ENCODE results near the gene SLC5A10. TPM values are rescaled to one million over a fixed set of nuclear protein-coding genes. Genes with fewer than 3 reads are reported as not detected.

The SLC5A10 gene
- total RNA-seq, 1 experiment from 2014 or later: not detected

GRCh38 chr17:19000531-19001325 lies 48.8 kb downstream of the SLC5A10 start:
- Histone ChIP-seq H3K27me3 (replicated peaks; ENCODE audit: insufficient read depth, low read depth, low read length, poor library complexity) (no peaks in the 10 kb centered on the region), H3K4me3 (ENCODE audit: low read depth, low read length, poor library complexity, severe bottlenecking) (no peak overlapping the region)
- intact Hi-C loops (cut with micrococcal nuclease; ENCODE audit: unreplicated experiment): no loop called here

GRCh38 chr17:19001907-19002590 lies 50.1 kb downstream of the SLC5A10 start:
- DNase-seq (ENCODE audit: low spot score): no peak
- no TSS peak for BruUV-seq (replicated peaks)
- no peaks in the 10 kb centered on the region for H3K27me3 ChIP-seq (replicated peaks; ENCODE audit: insufficient read depth, low read depth, low read length, poor library complexity)
- ChIA-PET POLR2A (ENCODE audit: low non-redundant PET) (no interaction called here), CTCF (interaction anchor here (0.6 kb wide), 1 partner anchor 1320 kb away, joined by 10 read pairs; no protein-coding TSS in a partner anchor)
- TF ChIP-seq EZH2 (IDR thresholded peaks at IDR 0.05; ENCODE audit: borderline replicate concordance, low read depth, low read length, poor library complexity, severe bottlenecking): no peak
- TF ChIP-seq, protein P1, sequence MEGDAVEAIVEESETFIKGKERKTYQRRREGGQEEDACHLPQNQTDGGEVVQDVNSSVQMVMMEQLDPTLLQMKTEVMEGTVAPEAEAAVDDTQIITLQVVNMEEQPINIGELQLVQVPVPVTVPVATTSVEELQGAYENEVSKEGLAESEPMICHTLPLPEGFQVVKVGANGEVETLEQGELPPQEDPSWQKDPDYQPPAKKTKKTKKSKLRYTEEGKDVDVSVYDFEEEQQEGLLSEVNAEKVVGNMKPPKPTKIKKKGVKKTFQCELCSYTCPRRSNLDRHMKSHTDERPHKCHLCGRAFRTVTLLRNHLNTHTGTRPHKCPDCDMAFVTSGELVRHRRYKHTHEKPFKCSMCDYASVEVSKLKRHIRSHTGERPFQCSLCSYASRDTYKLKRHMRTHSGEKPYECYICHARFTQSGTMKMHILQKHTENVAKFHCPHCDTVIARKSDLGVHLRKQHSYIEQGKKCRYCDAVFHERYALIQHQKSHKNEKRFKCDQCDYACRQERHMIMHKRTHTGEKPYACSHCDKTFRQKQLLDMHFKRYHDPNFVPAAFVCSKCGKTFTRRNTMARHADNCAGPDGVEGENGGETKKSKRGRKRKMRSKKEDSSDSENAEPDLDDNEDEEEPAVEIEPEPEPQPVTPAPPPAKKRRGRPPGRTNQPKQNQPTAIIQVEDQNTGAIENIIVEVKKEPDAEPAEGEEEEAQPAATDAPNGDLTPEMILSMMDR (conservative IDR thresholded peaks at IDR 0.05; ENCODE audit: low read depth, low read length): no peak
- H3K27ac ChIP-seq (ENCODE audit: low read depth, low read length, poor library complexity, severe bottlenecking): no peak overlapping the region
- H3K4me3 ChIP-seq (ENCODE audit: low read depth, low read length, poor library complexity, severe bottlenecking): no peak overlapping the region
- H3K36me3 ChIP-seq (ENCODE audit: insufficient read depth, low read length, poor library complexity, severe bottlenecking): no peaks in the 10 kb centered on the region
- H3K4me1 ChIP-seq (ENCODE audit: insufficient read depth, low read length, poor library complexity, severe bottlenecking): no peaks in the 10 kb centered on the region
- no peaks in the 10 kb centered on the region for H3K9me3 ChIP-seq (ENCODE audit: low read depth, low read length, poor library complexity, severe bottlenecking)
- intact Hi-C loops (cut with micrococcal nuclease; ENCODE audit: unreplicated experiment): no loop called here

More at GRCh38 chr17:19000531-19001325, 48.8 kb downstream of the SLC5A10 start:
- Histone ChIP-seq H3K4me1 (ENCODE audit: insufficient read depth, low read length, poor library complexity, severe bottlenecking) (no peaks in the 10 kb centered on the region), H3K36me3 (ENCODE audit: insufficient read depth, low read length, poor library complexity, severe bottlenecking) (no peaks in the 10 kb centered on the region), H3K27ac (ENCODE audit: low read depth, low read length, poor library complexity, severe bottlenecking) (no peak overlapping the region), H3K9me3 (ENCODE audit: low read depth, low read length, poor library complexity, severe bottlenecking) (no peaks in the 10 kb centered on the region)
- no peak for TF ChIP-seq EZH2 (IDR thresholded peaks at IDR 0.05; ENCODE audit: borderline replicate concordance, low read depth, low read length, poor library complexity, severe bottlenecking)
- TF ChIP-seq, protein P1 (conservative IDR thresholded peaks at IDR 0.05; ENCODE audit: low read depth, low read length): no peak
- no peak for DNase-seq (ENCODE audit: low spot score)
- CTCF ChIA-PET: no interaction called here
- POLR2A ChIA-PET (ENCODE audit: low non-redundant PET): no interaction called here
- BruUV-seq (replicated peaks): no TSS peak

DNA sequence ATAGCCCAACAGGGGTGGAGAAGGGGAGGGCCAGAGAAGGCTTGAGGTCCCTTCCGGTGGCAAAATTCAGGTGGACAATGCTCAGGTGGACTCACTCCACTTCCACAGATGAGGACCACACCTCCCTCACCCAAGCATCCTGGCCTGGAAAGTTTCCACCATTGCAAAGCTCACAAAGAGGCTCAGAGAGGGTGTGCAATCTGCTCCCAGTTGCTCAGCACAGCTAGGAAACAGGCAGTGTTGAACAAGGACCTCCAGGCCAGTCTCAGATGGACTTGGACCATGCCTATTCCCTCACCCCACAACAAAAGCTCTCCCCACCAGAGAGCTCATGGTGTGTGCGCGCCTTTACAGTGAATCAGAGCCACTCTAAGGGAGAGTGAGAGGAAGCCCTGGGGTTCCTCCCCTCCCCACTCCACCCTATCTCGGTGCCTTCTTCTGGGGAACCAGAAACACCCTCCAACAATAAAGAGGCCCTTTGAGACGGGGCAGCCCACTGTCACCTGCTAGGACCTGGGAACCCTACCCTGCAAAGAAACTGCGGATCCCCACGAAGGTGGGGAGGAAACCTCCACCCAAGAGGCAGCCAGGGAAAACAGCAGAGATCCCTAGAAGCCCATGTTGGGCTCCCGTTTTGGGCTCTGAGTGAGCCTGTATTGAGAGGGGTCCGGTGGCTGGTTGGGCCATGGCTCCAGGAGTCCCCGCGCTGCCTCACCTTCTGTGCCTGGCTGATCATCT lies 51.0 kb downstream of the SLC5A10 start:
- POLR2A ChIA-PET (ENCODE audit: low non-redundant PET): interaction anchor here (0.6 kb wide), 1 partner anchor 8 kb away, joined by 3 read pairs; no protein-coding TSS in a partner anchor
- CTCF ChIA-PET: interaction anchor here (0.6 kb wide), 1 partner anchor 1321 kb away, joined by 10 read pairs; no protein-coding TSS in a partner anchor
- DNase-seq (ENCODE audit: low spot score): no peak
- H3K9me3 ChIP-seq (ENCODE audit: low read depth, low read length, poor library complexity, severe bottlenecking): no peaks in the 10 kb centered on the region
- intact Hi-C loops (cut with micrococcal nuclease; ENCODE audit: unreplicated experiment): no loop called here
- no peak overlapping the region for H3K27ac ChIP-seq (ENCODE audit: low read depth, low read length, poor library complexity, severe bottlenecking)
- no peak for TF ChIP-seq EZH2 (IDR thresholded peaks at IDR 0.05; ENCODE audit: borderline replicate concordance, low read depth, low read length, poor library complexity, severe bottlenecking)
- TF ChIP-seq, protein P1 (conservative IDR thresholded peaks at IDR 0.05; ENCODE audit: low read depth, low read length): no peak
- H3K4me1 ChIP-seq (ENCODE audit: insufficient read depth, low read length, poor library complexity, severe bottlenecking): no peaks in the 10 kb centered on the region
- peak overlapping the region; percentile 68 for H3K4me3 ChIP-seq (ENCODE audit: low read depth, low read length, poor library complexity, severe bottlenecking)
- no TSS peak for BruUV-seq (replicated peaks)
- no peaks in the 10 kb centered on the region for H3K27me3 ChIP-seq (replicated peaks; ENCODE audit: insufficient read depth, low read depth, low read length, poor library complexity)
- H3K36me3 ChIP-seq (ENCODE audit: insufficient read depth, low read length, poor library complexity, severe bottlenecking): no peaks in the 10 kb centered on the region

Measured in A673 (cell line).